Measurements from ENCODE around the gene RGS8. TPM values are rescaled to one million over a fixed set of nuclear protein-coding genes. Genes with fewer than 3 reads are reported as not detected.

The RGS8 gene
- total and polyA plus RNA-seq, 2 donors (not counting 1 experiment from before 2014, with no cell fraction given): not detected

DNA sequence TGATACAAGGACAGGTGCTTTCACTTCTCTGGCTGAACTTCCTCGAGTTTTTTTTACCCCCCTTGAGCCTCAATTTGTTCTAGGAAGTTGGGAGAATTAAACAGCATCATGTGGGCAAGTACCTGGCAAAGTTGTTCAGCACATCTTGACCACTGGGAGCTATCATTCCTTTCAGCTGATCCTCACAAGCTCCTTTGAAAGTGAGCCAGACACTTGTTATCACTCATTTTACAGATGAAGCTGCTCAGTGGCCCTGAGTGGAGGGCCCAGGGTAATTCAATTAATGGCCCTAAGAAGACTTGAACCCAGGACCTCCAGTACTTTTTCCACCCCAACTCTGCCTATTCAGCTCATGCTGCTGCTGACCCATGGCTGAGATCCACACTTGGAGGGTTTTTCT, 2.0 kb downstream of the RGS8 start:
- no peak overlapping the region for H2AFZ ChIP-seq (ENCODE audit: insufficient read depth, low read depth, low read length, poor library complexity, severe bottlenecking)
- peaks cover 0 to 21% (median 10%) of the 10 kb centered on the region in 4 experiments for H3K27me3 ChIP-seq (replicated peaks in 1 of 4; ENCODE audit: control extremely low read depth in 1 of 4, control insufficient read depth in 3 of 4, insufficient read depth in 4 of 4, low read length in 3 of 4)
- Mint-ChIP-seq H3K4me3 (no peak overlapping the region), H3K4me1 (peaks cover 8% of the 10 kb centered on the region), H3K9me3 (ENCODE audit: insufficient read depth) (no peaks in the 10 kb centered on the region), H3K27me3 (peaks cover 17% of the 10 kb centered on the region), H3K27ac (no peak overlapping the region)
- no peak overlapping the region for H3K4me3 ChIP-seq (ENCODE audit: control extremely low read depth in 1 of 5, extremely low read depth in 1 of 5, insufficient read depth in 1 of 5, low read depth in 2 of 5, low read length in 4 of 5)
- ChIA-PET POLR2A (no interaction called here), CTCF (no interaction called here)
- no peak overlapping the region for H3K27ac ChIP-seq (ENCODE audit: low read length in 2 of 2)
- H3K79me2 ChIP-seq (ENCODE audit: control insufficient read depth, insufficient read depth, low read length): no peaks in the 10 kb centered on the region
- H3K36me3 ChIP-seq (replicated peaks in 1 of 2; ENCODE audit: control extremely low read depth in 1 of 2, control insufficient read depth in 1 of 2, extremely low read depth in 1 of 2, insufficient read depth in 2 of 2, low read length in 1 of 2): no peaks in the 10 kb centered on the region
- intact Hi-C loops (cut with micrococcal nuclease): no loop called here
- H3K9ac ChIP-seq (ENCODE audit: low read length): no peak overlapping the region
- WGBS (ENCODE audit: insufficient coverage): no CpG with 5 or more reads among the region's 1 CpG
- TF ChIP-seq, protein P1, sequence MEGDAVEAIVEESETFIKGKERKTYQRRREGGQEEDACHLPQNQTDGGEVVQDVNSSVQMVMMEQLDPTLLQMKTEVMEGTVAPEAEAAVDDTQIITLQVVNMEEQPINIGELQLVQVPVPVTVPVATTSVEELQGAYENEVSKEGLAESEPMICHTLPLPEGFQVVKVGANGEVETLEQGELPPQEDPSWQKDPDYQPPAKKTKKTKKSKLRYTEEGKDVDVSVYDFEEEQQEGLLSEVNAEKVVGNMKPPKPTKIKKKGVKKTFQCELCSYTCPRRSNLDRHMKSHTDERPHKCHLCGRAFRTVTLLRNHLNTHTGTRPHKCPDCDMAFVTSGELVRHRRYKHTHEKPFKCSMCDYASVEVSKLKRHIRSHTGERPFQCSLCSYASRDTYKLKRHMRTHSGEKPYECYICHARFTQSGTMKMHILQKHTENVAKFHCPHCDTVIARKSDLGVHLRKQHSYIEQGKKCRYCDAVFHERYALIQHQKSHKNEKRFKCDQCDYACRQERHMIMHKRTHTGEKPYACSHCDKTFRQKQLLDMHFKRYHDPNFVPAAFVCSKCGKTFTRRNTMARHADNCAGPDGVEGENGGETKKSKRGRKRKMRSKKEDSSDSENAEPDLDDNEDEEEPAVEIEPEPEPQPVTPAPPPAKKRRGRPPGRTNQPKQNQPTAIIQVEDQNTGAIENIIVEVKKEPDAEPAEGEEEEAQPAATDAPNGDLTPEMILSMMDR (IDR thresholded peaks at IDR 0.05): no peak
- TF ChIP-seq EZH2 (IDR thresholded peaks at IDR 0.05; ENCODE audit: borderline replicate concordance, insufficient read depth, low read depth, low read length, poor library complexity, severe bottlenecking): no peak
- no peak for ATAC-seq (ENCODE audit: low read depth)
- H3K4me1 ChIP-seq (ENCODE audit: control insufficient read depth in 2 of 2, insufficient read depth in 2 of 2, low read length in 2 of 2): peaks cover 4% of the 10 kb centered on the region in 2 donors
- no peak for DNase-seq
- no peaks in the 10 kb centered on the region for H3K9me3 ChIP-seq (ENCODE audit: control extremely low read depth in 1 of 3, control insufficient read depth in 2 of 3, insufficient read depth in 1 of 3, low read length in 2 of 3)
- no peaks in the 10 kb centered on the region for H4K20me1 ChIP-seq (ENCODE audit: control insufficient read depth, insufficient read depth, low read length, poor library complexity, severe bottlenecking)
- H3K4me2 ChIP-seq (replicated peaks; ENCODE audit: low read depth, low read length, poor library complexity, severe bottlenecking): no peak overlapping the region

- no peak overlapping the region for H3K9ac ChIP-seq (ENCODE audit: low read length)
- no peaks in the 10 kb centered on the region for H3K79me2 ChIP-seq (ENCODE audit: control insufficient read depth, insufficient read depth, low read length)
- no peaks in the 10 kb centered on the region for H3K9me3 ChIP-seq (ENCODE audit: control extremely low read depth in 1 of 3, control insufficient read depth in 2 of 3, insufficient read depth in 1 of 3, low read length in 2 of 3)
- Mint-ChIP-seq H3K27me3 (peaks cover 17% of the 10 kb centered on the region), H3K4me3 (no peak overlapping the region), H3K4me1 (peaks cover 17% of the 10 kb centered on the region), H3K27ac (no peak overlapping the region), H3K9me3 (ENCODE audit: insufficient read depth) (no peaks in the 10 kb centered on the region)
- TF ChIP-seq EZH2 (IDR thresholded peaks at IDR 0.05; ENCODE audit: borderline replicate concordance, insufficient read depth, low read depth, low read length, poor library complexity, severe bottlenecking): no peak
- TF ChIP-seq, protein P1 (IDR thresholded peaks at IDR 0.05): no peak
- H2AFZ ChIP-seq (ENCODE audit: insufficient read depth, low read depth, low read length, poor library complexity, severe bottlenecking): no peak overlapping the region
- H4K20me1 ChIP-seq (ENCODE audit: control insufficient read depth, insufficient read depth, low read length, poor library complexity, severe bottlenecking): no peaks in the 10 kb centered on the region
- peaks cover 12 to 13% of the 10 kb centered on the region in 2 donors for H3K4me1 ChIP-seq (ENCODE audit: control insufficient read depth in 2 of 2, insufficient read depth in 2 of 2, low read length in 2 of 2)
- H3K4me2 ChIP-seq (replicated peaks; ENCODE audit: low read depth, low read length, poor library complexity, severe bottlenecking): no peak overlapping the region
- CTCF ChIA-PET: no interaction called here
- no peaks in the 10 kb centered on the region for H3K36me3 ChIP-seq (replicated peaks in 1 of 2; ENCODE audit: control extremely low read depth in 1 of 2, control insufficient read depth in 1 of 2, extremely low read depth in 1 of 2, insufficient read depth in 2 of 2, low read length in 1 of 2)
- no peak overlapping the region for H3K4me3 ChIP-seq (ENCODE audit: control extremely low read depth in 1 of 5, extremely low read depth in 1 of 5, insufficient read depth in 1 of 5, low read depth in 2 of 5, low read length in 4 of 5)
- ATAC-seq (ENCODE audit: low read depth) (no peak), DNase-seq (no peak)
- 82% methylated on average over 7 of the region's 8 CpGs for WGBS (ENCODE audit: insufficient coverage)
- POLR2A ChIA-PET: no interaction called here
- H3K27ac ChIP-seq (ENCODE audit: low read length in 2 of 2): no peak overlapping the region
- peaks cover 0 to 21% (median 10%) of the 10 kb centered on the region in 4 experiments for H3K27me3 ChIP-seq (replicated peaks in 1 of 4; ENCODE audit: control extremely low read depth in 1 of 4, control insufficient read depth in 3 of 4, insufficient read depth in 4 of 4, low read length in 3 of 4)
- intact Hi-C loops (cut with micrococcal nuclease): no loop called here
Observed at GRCh38 chr1:182681568-182681912, 2.8 kb downstream of the RGS8 start.
